H1 (cell line): Measurements from ENCODE around the gene C1QA. TPM values are rescaled to one million over a fixed set of nuclear protein-coding genes. Genes with fewer than 3 reads are reported as not detected.

Experiments used
- CTCF ChIA-PET: fragments of 300-600 bp; sonication (Branson Sonifier 250); formaldehyde crosslinking; loops from one replicate; lab custom pipeline; 2021; ENCODE audit not compliant: partially characterized antibody; lab: Charles Lee
- POLR2A ChIA-PET: fragments of 300-600 bp; sonication (Branson Sonifier 250); formaldehyde crosslinking; loops from one replicate; lab custom pipeline; 2021; ENCODE audit warnings: inconsistent platforms; ENCODE audit not compliant: partially characterized antibody; lab: Charles Lee
- DNase-seq, 2 experiments: peaks; one replicate each; pipeline versions ENCODE4 v3.0.0 to v3.0.0-alpha.2; 2010 to 2022; ENCODE audit warnings: low spot score in 2 of 2, low read depth in 1 of 2, mixed read lengths in 1 of 2
- FAIRE-seq: peaks from 2 replicates; lab custom pipeline; 2011; peaks lifted over from hg19 to GRCh38; lab: Jason Lieb, UNC
- H2AFZ ChIP-seq: 2 replicates; pipeline ENCODE4 v1.8.1; 2012; ENCODE audit warnings: low read length, inconsistent platforms
- H2AK5ac ChIP-seq: 2 replicates; pipeline ENCODE4 v1.6.1; 2013; ENCODE audit warnings: low read depth, low read length
- H2BK120ac ChIP-seq: replicated peaks from 2 replicates; pipeline ENCODE3; 2013; ENCODE audit warnings: low read depth, low read length, inconsistent platforms
- H2BK12ac ChIP-seq: 2 replicates; pipeline ENCODE4 v1.6.1; 2013; ENCODE audit warnings: low read depth, low read length
- H2BK15ac ChIP-seq: 2 replicates; pipeline ENCODE4 v1.6.1; 2013; ENCODE audit warnings: low read length
- H2BK20ac ChIP-seq: 2 replicates; pipeline ENCODE4 v1.6.1; 2013; ENCODE audit warnings: low read length
- H2BK5ac ChIP-seq: 2 replicates; pipeline ENCODE4 v1.6.1; 2013; ENCODE audit warnings: low read depth, low read length
- H3K14ac ChIP-seq: 2 replicates; pipeline ENCODE4 v1.6.1; 2013; ENCODE audit warnings: inconsistent platforms; ENCODE audit not compliant: insufficient read length
- H3K18ac ChIP-seq: 2 replicates; pipeline ENCODE4 v1.6.1; 2013; ENCODE audit warnings: low read length; ENCODE audit errors: extremely low read depth
- H3K23ac ChIP-seq: 2 replicates; pipeline ENCODE4 v1.6.1; 2013; ENCODE audit warnings: inconsistent platforms; ENCODE audit not compliant: insufficient read length
- H3K23me2 ChIP-seq: 2 replicates; pipeline ENCODE4 v1.6.1; 2013; ENCODE audit warnings: low read depth, low read length
- H3K27ac ChIP-seq: 2 replicates; pipeline ENCODE4 v1.6.1; 2011; ENCODE audit warnings: low read depth, low read length, inconsistent platforms
- H3K27me3 ChIP-seq, 4 experiments: replicated peaks in 1 of 4; 1 replicate in 1 of 4; 2 replicates in 3 of 4; pipeline versions ENCODE4 v1.6.1 to v1.8.1; 2011 to 2013; ENCODE audit warnings: low read length in 3 of 4, mild to moderate bottlenecking in 3 of 4, inconsistent platforms in 2 of 4, mixed read lengths in 2 of 4, moderate library complexity in 1 of 4; ENCODE audit not compliant: control insufficient read depth in 3 of 4, insufficient read depth in 3 of 4; ENCODE audit errors: extremely low read depth in 1 of 4
- H3K36me3 ChIP-seq, 4 experiments: 2 replicates each; pipeline versions ENCODE4 v1.6.1 to v1.8.1; 2011 to 2013; ENCODE audit warnings: mild to moderate bottlenecking in 4 of 4, low read length in 3 of 4, moderate library complexity in 2 of 4, control low read depth in 1 of 4, inconsistent platforms in 1 of 4; ENCODE audit not compliant: insufficient read depth in 4 of 4, control insufficient read depth in 2 of 4
- H3K4ac ChIP-seq: replicated peaks from 2 replicates; pipeline ENCODE3; 2013; ENCODE audit warnings: low read length, low read depth, mixed read lengths, inconsistent platforms; ENCODE audit not compliant: insufficient read length
- H3K4me1 ChIP-seq, 4 experiments: replicated peaks in 1 of 4; 1 replicate in 1 of 4; 2 replicates in 3 of 4; pipeline versions ENCODE4 v1.6.1 to v1.8.1; 2011 to 2013; ENCODE audit warnings: low read length in 3 of 4, inconsistent platforms in 2 of 4, mixed read lengths in 1 of 4; ENCODE audit not compliant: insufficient read depth in 4 of 4, control insufficient read depth in 3 of 4
- H3K4me2 ChIP-seq, 2 experiments: 2 replicates each; pipeline versions ENCODE4 v1.6.1 to v1.8.1; 2011 to 2013; ENCODE audit warnings: low read depth in 2 of 2, low read length in 2 of 2, control low read depth in 1 of 2, inconsistent platforms in 1 of 2, mild to moderate bottlenecking in 1 of 2; ENCODE audit not compliant: insufficient read depth in 1 of 2
- H3K4me3 ChIP-seq, 4 experiments: fragments of 200-600, 300-600 bp in 1 of 4; sonication (generic), shearing (Covaris generic), sonication (Bioruptor Twin) in 1 of 4; 2 replicates each; pipeline versions ENCODE4 v1.5.1 to v1.8.1; 2011 to 2016; ENCODE audit warnings: low read length in 4 of 4, low read depth in 3 of 4, control low read depth in 2 of 4, inconsistent platforms in 2 of 4, mild to moderate bottlenecking in 2 of 4, mixed read lengths in 1 of 4, moderate library complexity in 1 of 4; ENCODE audit not compliant: insufficient read depth in 2 of 4; ENCODE audit errors: extremely low read depth in 1 of 4
- H3K56ac ChIP-seq: replicated peaks from 2 replicates; pipeline ENCODE3; 2013; ENCODE audit warnings: low read depth, mild to moderate bottlenecking, mixed read lengths, low read length, inconsistent platforms; ENCODE audit not compliant: insufficient read length
- H3K79me1 ChIP-seq: 2 replicates; pipeline ENCODE4 v1.6.1; 2013; ENCODE audit warnings: low read depth, low read length, control low read depth
- H3K79me2 ChIP-seq, 2 experiments: 2 replicates each; pipeline versions ENCODE4 v1.6.1 to v1.8.1; 2012 to 2013; ENCODE audit warnings: low read length in 2 of 2, mild to moderate bottlenecking in 2 of 2, inconsistent platforms in 1 of 2; ENCODE audit not compliant: insufficient read depth in 2 of 2, control insufficient read depth in 1 of 2
- H3K9ac ChIP-seq, 4 experiments: replicated peaks in 1 of 4; 1 replicate in 1 of 4; 2 replicates in 3 of 4; pipeline versions ENCODE4 v1.6.1 to v1.8.1; 2011 to 2013; ENCODE audit warnings: low read depth in 3 of 4, low read length in 3 of 4, control low read depth in 2 of 4, mild to moderate bottlenecking in 2 of 4, moderate library complexity in 2 of 4, inconsistent platforms in 1 of 4; ENCODE audit errors: extremely low read depth in 1 of 4
- H3K9me3 ChIP-seq, 2 experiments: 2 replicates each; pipeline versions ENCODE4 v1.6.1 to v1.8.1; 2012 to 2013; ENCODE audit warnings: mild to moderate bottlenecking in 2 of 2, moderate library complexity in 2 of 2, control low read depth in 1 of 2, inconsistent platforms in 1 of 2, low read depth in 1 of 2, low read length in 1 of 2, mixed read lengths in 1 of 2; ENCODE audit not compliant: insufficient read depth in 2 of 2
- H4K20me1 ChIP-seq, 2 experiments: replicated peaks in 1 of 2; 2 replicates each; pipeline versions ENCODE3 to v1.8.1; 2011 to 2013; ENCODE audit warnings: inconsistent platforms in 2 of 2, low read length in 2 of 2, mild to moderate bottlenecking in 1 of 2; ENCODE audit not compliant: insufficient read depth in 2 of 2, control insufficient read depth in 1 of 2
- H4K5ac ChIP-seq: 2 replicates; pipeline ENCODE4 v1.6.1; 2013; ENCODE audit warnings: low read length, low read depth, mixed read lengths, inconsistent platforms; ENCODE audit not compliant: insufficient read length
- H4K8ac ChIP-seq: 2 replicates; pipeline ENCODE4 v1.8.0; 2013; ENCODE audit warnings: mild to moderate bottlenecking, moderate library complexity, low read length, inconsistent platforms; ENCODE audit not compliant: insufficient read depth; ENCODE audit errors: extremely low read depth
- H4K91ac ChIP-seq: replicated peaks from 2 replicates; pipeline ENCODE3; 2013; ENCODE audit warnings: low read length, mixed read lengths, inconsistent platforms; ENCODE audit not compliant: insufficient read length
- HDAC2 ChIP-seq, 2 experiments: fragments of 300-600 bp in 1 of 2; sonication (generic) in 1 of 2; IDR thresholded peaks; 2 replicates each; pipeline ENCODE4 v1.6.1; 2011 to 2012; ENCODE audit warnings: low read depth in 2 of 2, low read length in 2 of 2, mild to moderate bottlenecking in 2 of 2, moderate library complexity in 2 of 2, borderline replicate concordance in 1 of 2, inconsistent platforms in 1 of 2
- TEAD4 ChIP-seq: IDR thresholded peaks from 2 replicates; pipeline ENCODE4 v1.6.1; 2012; ENCODE audit warnings: low read depth, low read length, inconsistent platforms, mixed read lengths
- WGBS, 2 experiments: shearing (Covaris generic) in 1 of 2; methylation state at CpG; one replicate each; pipeline versions ENCODE4 v1.1.6 to v1.1.7; 2013 to 2015; ENCODE audit warnings: low lambda C conversion rate in 2 of 2, mixed read lengths in 2 of 2, inconsistent platforms in 1 of 2, low coverage in 1 of 2, missing lambda C conversion rate in 1 of 2; ENCODE audit not compliant: insufficient replicate concordance in 2 of 2, insufficient coverage in 1 of 2, insufficient read length in 1 of 2; ENCODE audit errors: extremely low coverage in 1 of 2, missing lambda C conversion rate in 1 of 2; 5-methylcytosine and 5-hydroxymethylcytosine counted together
- polyA plus RNA-seq, 7 experiments: library from polyadenylated mRNA; depleted of rRNA in 3 of 7; stranded (reverse) in 5 of 7; unstranded in 2 of 7; fragments of >200 nt in 5 of 7; fragments of 200-250 nt in 2 of 7; gene quantifications; 1 replicate in 5 of 7; 2 replicates in 1 of 7; 4 replicates in 1 of 7; pipeline versions ENCODE4 v1.2.1 to v1.2.3, GENCODE V29; 2011 to 2013; ENCODE audit warnings: missing spikeins in 2 of 7, mixed read lengths in 2 of 7
- total RNA-seq: library from RNA; stranded (reverse); fragmentation: NEBNext Ultra II Directional; extraction: Animal tissue kit (Norgen Biotek cat#: 25700); gene quantifications from 2 replicates; pipeline ENCODE4 v1.2.1, GENCODE V29; 2021
- TF ChIP-seq, protein P1 (sequence below): IDR thresholded peaks from 2 replicates; pipeline ENCODE4 v1.6.1; 2011; ENCODE audit warnings: low read length, improper control_type of control experiment

C1QA gene
- total and polyA plus RNA-seq, 2 of the 8 experiments (the other 6 are each of a cell fraction or from before 2014, with no cell fraction given), result not detected

DNA sequence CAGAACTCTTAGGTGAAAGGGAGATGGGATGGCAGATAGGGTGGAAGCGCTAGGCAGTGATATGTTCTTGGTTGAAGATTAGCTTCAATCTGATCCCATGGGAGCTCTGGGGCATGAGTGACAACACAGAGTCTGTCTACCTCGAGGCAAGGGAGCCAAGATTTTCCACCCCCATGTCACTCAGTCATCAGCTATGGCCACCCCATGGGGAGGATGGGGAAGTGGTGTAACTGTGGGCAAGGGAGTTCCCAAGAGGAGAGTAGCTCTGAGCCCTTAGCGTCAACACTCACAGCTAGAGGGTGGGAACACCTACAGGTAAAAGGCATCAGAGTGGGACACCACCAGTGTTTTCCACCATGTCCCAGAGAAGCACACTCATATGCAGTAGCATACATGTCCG is 30.3 kb upstream of the C1QA start:
- Histone ChIP-seq H2BK120ac (no peak overlapping the region), H2BK15ac (no peak overlapping the region), H3K27ac (no peak overlapping the region), H3K4me1 (peaks cover 0 to 6% (median 3%) of the 10 kb centered on the region in 4 experiments), H2AK5ac (no peak overlapping the region), H4K91ac (no peak overlapping the region), H2AFZ (no peak overlapping the region), H3K36me3 (no peaks in the 10 kb centered on the region), H4K5ac (no peak overlapping the region), H2BK20ac (no peak overlapping the region), H3K14ac (no peak overlapping the region), H3K79me2 (no peaks in the 10 kb centered on the region), H2BK12ac (no peak overlapping the region), H3K27me3 (peaks cover 0 to 7% (median 0%) of the 10 kb centered on the region in 4 experiments; a peak in 1 of 7 replicates), H4K20me1 (peaks cover 0 to 4% of the 10 kb centered on the region in 2 experiments), H3K4me3 (no peak overlapping the region), H4K8ac (no peak overlapping the region), H3K18ac (no peak overlapping the region), H2BK5ac (no peak overlapping the region), H3K9me3 (no peaks in the 10 kb centered on the region), H3K9ac (no peak overlapping the region), H3K23ac (no peak overlapping the region), H3K4ac (no peak overlapping the region), H3K56ac (no peak overlapping the region), H3K23me2 (no peaks in the 10 kb centered on the region; the same call in 1 of the 2 replicates), H3K4me2 (no peak overlapping the region), H3K79me1 (no peaks in the 10 kb centered on the region)
- 79% methylated on average over 4 of the region's 4 CpGs; no CpG with 5 or more reads in 1 of the 2 experiments for whole genome bisulfite sequencing, 2 experiments
- no peak for DNase-seq
- ChIA-PET CTCF (interaction anchor here (1.8 to 2.2 kb wide), 2 partner anchors 14 to 33 kb away, joined by 5 to 6 read pairs; no protein-coding TSS in a partner anchor), POLR2A (no interaction called here)
- no peak for FAIRE-seq
- TF ChIP-seq HDAC2 (IDR thresholded peaks at IDR 0.05; ENCODE audit: borderline replicate concordance in 1 of 2, low read depth in 2 of 2, low read length in 2 of 2) (no peak), TEAD4 (no peak)
- TF ChIP-seq, protein P1, sequence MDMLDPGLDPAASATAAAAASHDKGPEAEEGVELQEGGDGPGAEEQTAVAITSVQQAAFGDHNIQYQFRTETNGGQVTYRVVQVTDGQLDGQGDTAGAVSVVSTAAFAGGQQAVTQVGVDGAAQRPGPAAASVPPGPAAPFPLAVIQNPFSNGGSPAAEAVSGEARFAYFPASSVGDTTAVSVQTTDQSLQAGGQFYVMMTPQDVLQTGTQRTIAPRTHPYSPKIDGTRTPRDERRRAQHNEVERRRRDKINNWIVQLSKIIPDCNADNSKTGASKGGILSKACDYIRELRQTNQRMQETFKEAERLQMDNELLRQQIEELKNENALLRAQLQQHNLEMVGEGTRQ, result no peak
